MG63 (cell line): ENCODE results near the gene ACKR1. TPM values are rescaled to one million over a fixed set of nuclear protein-coding genes. Genes with fewer than 3 reads are reported as not detected.

ENCODE experiments used
- total RNA-seq: library from RNA; depleted of rRNA; stranded (reverse); fragments of >200 nt; shearing (Covaris generic); gene quantifications from 2 replicates; pipeline ENCODE4 v1.2.3, GENCODE V29; 2014; ENCODE audit warnings: low replicate concordance; rRNA removed

Gene ACKR1
- total RNA-seq, 1 experiment from 2014 or later: not detected

Other genes starting within 250 kb of the ACKR1 start
- gene IFI16, start 195.0 kb upstream of the ACKR1 start, total RNA-seq: 33.8 and 35.7 TPM in 2 replicates
- not detected in 2 replicates for gene AIM2, start 128.1 kb upstream of the ACKR1 start, total RNA-seq
- not detected in 2 replicates for gene CADM3, start 33.3 kb upstream of the ACKR1 start, total RNA-seq
- gene FCER1A, start 97.5 kb downstream of the ACKR1 start, total RNA-seq: not detected in 2 replicates
- gene OR10J4, start 227.3 kb downstream of the ACKR1 start, total RNA-seq: not detected in 2 replicates
- gene OR10J1, start 234.8 kb downstream of the ACKR1 start, total RNA-seq: not detected in 2 replicates